Smooth muscle cell (in vitro differentiated cells): ENCODE results near the gene GPR25. TPM values are rescaled to one million over a fixed set of nuclear protein-coding genes. Genes with fewer than 3 reads are reported as not detected.

Source experiments
- DNase-seq: peaks from one replicate; lab custom pipeline; 2025; ENCODE audit not compliant: unreplicated experiment; lab: John Stamatoyannopoulos, UW
- H2AFZ ChIP-seq: fragments of 200-600 bp; sonication (generic); 2 replicates; pipeline ENCODE4 v1.6.0; 2016; ENCODE audit warnings: antibody characterized with exemption, low read depth, mild to moderate bottlenecking
- H3F3A ChIP-seq: fragments of 200-600 bp; sonication (generic); 2 replicates; pipeline ENCODE4 v1.6.0; 2017; ENCODE audit warnings: antibody characterized with exemption, low read depth
- H3K27ac ChIP-seq: fragments of 200-600 bp; sonication (generic); 2 replicates; pipeline ENCODE4 v1.5.1; 2016; ENCODE audit warnings: low read depth, mild to moderate bottlenecking
- H3K27me3 ChIP-seq: fragments of 200-600 bp; sonication (generic); 2 replicates; pipeline ENCODE4 v1.6.1; 2016; ENCODE audit warnings: low read depth, mild to moderate bottlenecking
- H3K36me3 ChIP-seq: fragments of 200-600 bp; sonication (generic); 2 replicates; pipeline ENCODE4 v1.5.1; 2016; ENCODE audit warnings: low read depth
- H3K4me1 ChIP-seq: fragments of 200-600 bp; sonication (generic); 2 replicates; pipeline ENCODE4 v1.5.1; 2016; ENCODE audit warnings: low read depth
- H3K4me2 ChIP-seq: fragments of 200-600 bp; sonication (generic); 2 replicates; pipeline ENCODE4 v1.6.0; 2016; ENCODE audit warnings: mild to moderate bottlenecking
- H3K4me3 ChIP-seq: fragments of 200-600 bp; sonication (generic); 2 replicates; pipeline ENCODE4 v1.5.1; 2016; ENCODE audit warnings: mild to moderate bottlenecking
- H3K79me2 ChIP-seq: fragments of 200-600 bp; sonication (generic); 2 replicates; pipeline ENCODE4 v1.6.0; 2016; ENCODE audit warnings: low read depth, mild to moderate bottlenecking
- H3K9ac ChIP-seq: fragments of 200-600 bp; sonication (generic); 2 replicates; pipeline ENCODE4 v1.6.0; 2016; ENCODE audit warnings: low read depth
- H3K9me3 ChIP-seq: fragments of 200-600 bp; sonication (generic); replicated peaks from 2 replicates; pipeline ENCODE4 v1.5.1; 2016; ENCODE audit warnings: low read depth
- H4K20me1 ChIP-seq: fragments of 200-600 bp; sonication (generic); 2 replicates; pipeline ENCODE4 v1.6.0; 2016; ENCODE audit warnings: low read depth
- WGBS: methylation state at CpG from one replicate; pipeline ENCODE4 v1.1.7; 2016; ENCODE audit warnings: low lambda C conversion rate; 5-methylcytosine and 5-hydroxymethylcytosine counted together
- polyA plus RNA-seq: library from polyadenylated mRNA; unstranded; fragments of >200 nt; fragmentation: Nextera tagmentation; extraction: Ambion mirVana; gene quantifications from 2 replicates; pipeline ENCODE4 v1.2.1, GENCODE V29; 2016
- total RNA-seq: library from RNA; depleted of rRNA; stranded (reverse); fragments of >200 nt; gene quantifications from 2 replicates; pipeline ENCODE4 v1.2.3, GENCODE V29; 2014
- TF ChIP-seq, protein P1 (sequence below): fragments of 200-600 bp; sonication (generic); IDR thresholded peaks from 2 replicates; pipeline ENCODE4 v1.5.1; 2017; ENCODE audit warnings: borderline replicate concordance, mild to moderate bottlenecking, antibody characterized with exemption; ENCODE audit not compliant: insufficient read depth, poor library complexity, severe bottlenecking

Gene GPR25
- total and polyA plus RNA-seq, 2 experiments from 2014 or later: not detected

DNA sequence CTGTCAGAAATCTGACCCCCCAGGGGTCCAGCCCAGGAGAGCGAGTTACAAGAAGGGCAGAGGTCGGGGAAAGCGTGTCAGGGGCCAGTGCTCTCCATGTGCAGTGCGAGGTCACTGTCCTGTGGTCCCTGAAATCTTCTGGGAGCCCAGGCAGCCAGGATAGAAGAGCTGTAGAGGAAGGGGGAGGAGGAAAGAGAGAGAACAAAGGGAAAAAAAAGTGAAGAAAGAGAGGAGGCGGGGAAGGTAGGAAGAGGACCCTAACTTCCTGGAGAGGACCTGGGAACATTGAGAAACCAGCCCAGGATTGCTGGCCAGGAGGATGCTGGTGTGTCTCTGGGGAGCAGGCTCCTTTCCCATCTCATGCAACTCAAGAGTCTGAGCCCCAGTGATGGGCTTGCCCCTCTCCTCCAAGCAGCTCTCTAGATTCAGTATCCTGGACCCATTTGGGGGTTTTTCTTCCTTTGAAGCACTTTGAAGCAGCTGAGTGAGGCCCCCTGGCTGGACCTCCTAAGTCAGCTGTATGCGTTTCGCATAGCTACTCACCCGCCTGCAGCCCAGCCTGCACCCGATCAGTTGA lies 15.1 kb downstream of the GPR25 start:
- Histone ChIP-seq H2AFZ (no peak overlapping the region), H3K27ac (no peak overlapping the region), H3K4me1 (peaks cover 23% of the 10 kb centered on the region), H3K9ac (no peak overlapping the region), H3K4me3 (no peak overlapping the region), H3K27me3 (no peaks in the 10 kb centered on the region), H3K79me2 (peaks cover 4% of the 10 kb centered on the region), H4K20me1 (no peaks in the 10 kb centered on the region), H3K4me2 (no peak overlapping the region), H3K9me3 (no peaks in the 10 kb centered on the region), H3F3A (no peaks in the 10 kb centered on the region), H3K36me3 (no peaks in the 10 kb centered on the region)
- TF ChIP-seq, protein P1, sequence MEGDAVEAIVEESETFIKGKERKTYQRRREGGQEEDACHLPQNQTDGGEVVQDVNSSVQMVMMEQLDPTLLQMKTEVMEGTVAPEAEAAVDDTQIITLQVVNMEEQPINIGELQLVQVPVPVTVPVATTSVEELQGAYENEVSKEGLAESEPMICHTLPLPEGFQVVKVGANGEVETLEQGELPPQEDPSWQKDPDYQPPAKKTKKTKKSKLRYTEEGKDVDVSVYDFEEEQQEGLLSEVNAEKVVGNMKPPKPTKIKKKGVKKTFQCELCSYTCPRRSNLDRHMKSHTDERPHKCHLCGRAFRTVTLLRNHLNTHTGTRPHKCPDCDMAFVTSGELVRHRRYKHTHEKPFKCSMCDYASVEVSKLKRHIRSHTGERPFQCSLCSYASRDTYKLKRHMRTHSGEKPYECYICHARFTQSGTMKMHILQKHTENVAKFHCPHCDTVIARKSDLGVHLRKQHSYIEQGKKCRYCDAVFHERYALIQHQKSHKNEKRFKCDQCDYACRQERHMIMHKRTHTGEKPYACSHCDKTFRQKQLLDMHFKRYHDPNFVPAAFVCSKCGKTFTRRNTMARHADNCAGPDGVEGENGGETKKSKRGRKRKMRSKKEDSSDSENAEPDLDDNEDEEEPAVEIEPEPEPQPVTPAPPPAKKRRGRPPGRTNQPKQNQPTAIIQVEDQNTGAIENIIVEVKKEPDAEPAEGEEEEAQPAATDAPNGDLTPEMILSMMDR: no peak
- WGBS: 87% methylated on average over 9 of the region's 9 CpGs
- no peak for DNase-seq

DNA sequence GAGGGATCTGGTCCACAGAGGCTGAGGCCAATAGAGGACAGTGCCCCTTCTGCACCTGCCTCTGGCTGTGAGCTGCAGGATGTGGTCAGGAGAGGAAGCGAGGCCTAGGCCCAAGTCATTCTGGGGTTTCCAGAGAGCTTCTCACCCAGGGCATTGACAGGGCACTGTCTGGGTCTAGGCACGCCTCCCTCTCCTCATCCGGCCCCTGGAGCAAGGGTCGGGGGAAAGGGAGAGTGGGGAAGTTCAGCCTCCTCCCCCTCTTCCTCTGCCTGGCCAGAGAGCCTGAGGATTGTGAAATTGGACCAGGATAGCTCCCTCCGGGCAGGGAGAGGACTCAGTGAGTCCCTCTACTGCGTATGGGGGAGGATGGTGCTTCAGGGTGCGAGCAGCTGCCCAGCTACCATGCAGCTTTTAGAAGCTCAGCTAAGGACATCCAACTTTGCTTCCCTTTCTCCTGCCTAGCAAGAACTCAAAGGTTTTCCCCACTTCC lies 15.6 kb downstream of the GPR25 start:
- TF ChIP-seq, protein P1: no peak
- H3K36me3 ChIP-seq: no peaks in the 10 kb centered on the region
- H2AFZ ChIP-seq: no peak overlapping the region
- no peak overlapping the region for H3K4me2 ChIP-seq
- peaks cover 29% of the 10 kb centered on the region for H3K4me1 ChIP-seq
- H4K20me1 ChIP-seq: no peaks in the 10 kb centered on the region
- H3K27me3 ChIP-seq: no peaks in the 10 kb centered on the region
- H3K4me3 ChIP-seq: no peak overlapping the region
- H3K9me3 ChIP-seq: no peaks in the 10 kb centered on the region
- WGBS: 66% methylated on average over 7 of the region's 7 CpGs
- H3F3A ChIP-seq: no peaks in the 10 kb centered on the region
- no peak for DNase-seq
- H3K27ac ChIP-seq: no peak overlapping the region
- H3K9ac ChIP-seq: no peak overlapping the region
- H3K79me2 ChIP-seq: peaks cover 9% of the 10 kb centered on the region

DNA sequence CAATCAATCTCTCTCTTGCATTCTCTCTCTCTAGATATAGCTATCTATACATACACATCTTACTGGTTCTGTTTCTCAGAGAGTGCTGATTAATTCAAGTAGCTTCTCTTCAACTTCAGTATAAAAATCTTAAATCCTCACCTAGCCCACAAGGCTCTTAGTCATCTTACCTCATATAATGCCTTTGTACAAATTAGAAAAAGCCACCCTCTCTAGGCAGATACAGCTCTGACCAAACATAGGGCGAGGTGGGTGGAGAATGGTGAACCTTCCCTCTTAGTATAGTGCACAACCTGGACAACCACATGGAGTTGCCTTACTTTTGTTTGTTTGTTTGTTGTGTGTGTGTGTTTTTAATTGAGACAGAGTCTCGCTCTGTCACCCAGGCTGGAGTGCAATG lies 16.8 kb downstream of the GPR25 start:
- WGBS: 97% methylated on average over 2 of the region's 2 CpGs
- no peaks in the 10 kb centered on the region for H3K9me3 ChIP-seq
- no peak overlapping the region for H3K4me3 ChIP-seq
- no peaks in the 10 kb centered on the region for H3K36me3 ChIP-seq
- H3K4me2 ChIP-seq: no peak overlapping the region
- peaks cover 40% of the 10 kb centered on the region for H3K4me1 ChIP-seq
- no peak overlapping the region for H3K27ac ChIP-seq
- no peaks in the 10 kb centered on the region for H3K27me3 ChIP-seq
- H4K20me1 ChIP-seq: no peaks in the 10 kb centered on the region
- no peak overlapping the region for H2AFZ ChIP-seq
- no peak for DNase-seq
- H3F3A ChIP-seq: peaks cover 8% of the 10 kb centered on the region
- H3K9ac ChIP-seq: no peak overlapping the region
- H3K79me2 ChIP-seq: peaks cover 9% of the 10 kb centered on the region
- TF ChIP-seq, protein P1: no peak

DNA sequence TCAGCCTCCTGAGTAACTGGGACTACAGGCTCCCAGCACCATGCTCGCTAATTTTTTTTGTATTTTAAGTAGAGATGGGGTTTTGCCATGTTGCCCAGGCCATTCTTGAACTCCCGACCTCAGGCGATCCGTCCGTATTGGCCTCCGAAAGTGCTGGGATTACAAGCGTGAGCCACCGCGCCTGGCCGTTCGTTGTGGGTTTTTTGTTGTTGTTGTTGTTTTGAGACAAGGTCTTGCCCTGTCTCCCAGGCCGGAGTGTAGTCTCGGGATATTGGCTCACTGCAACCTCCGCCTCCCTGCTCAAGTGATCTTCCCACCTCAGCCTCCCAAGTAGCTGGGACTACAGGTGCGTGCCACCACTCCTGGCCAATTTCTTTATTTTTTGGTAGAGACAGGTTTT lies 17.2 kb downstream of the GPR25 start:
- 92% methylated on average over 15 of the region's 15 CpGs for WGBS

More for the DNA sequence above, 17.2 kb downstream of the GPR25 start:
- Histone ChIP-seq H3K79me2 (peaks cover 9% of the 10 kb centered on the region), H3K4me2 (no peak overlapping the region), H3K27ac (no peak overlapping the region), H3K9ac (no peak overlapping the region), H3K9me3 (no peaks in the 10 kb centered on the region), H3K36me3 (no peaks in the 10 kb centered on the region), H3K27me3 (no peaks in the 10 kb centered on the region), H3K4me3 (no peak overlapping the region), H3K4me1 (peaks cover 43% of the 10 kb centered on the region), H3F3A (peaks cover 8% of the 10 kb centered on the region), H2AFZ (no peak overlapping the region), H4K20me1 (no peaks in the 10 kb centered on the region)
- TF ChIP-seq, protein P1: no peak
- DNase-seq: no peak
